Vagina (tissue), 2 donors: ENCODE data around the gene ANAPC5. TPM values are rescaled to one million over a fixed set of nuclear protein-coding genes. Genes with fewer than 3 reads are reported as not detected.

Experiments used
- DNase-seq, 2 donors: peaks; one replicate each; pipeline ENCODE4 v3.0.0-alpha.2; 2017; ENCODE audit errors: extremely low spot score in 2 of 2
- H3K27ac ChIP-seq: fragments of 200-600 bp; sonication (generic); one replicate; pipeline ENCODE4 v1.5.1; 2019
- H3K27me3 ChIP-seq: fragments of 200-600 bp; sonication (generic); one replicate; pipeline ENCODE4 v1.5.1; 2019
- H3K36me3 ChIP-seq, 2 donors: fragments of 200-600 bp; sonication (generic); one replicate each; pipeline ENCODE4 v1.5.1; 2017 to 2019
- H3K4me1 ChIP-seq: fragments of 200-600 bp; sonication (generic); one replicate; pipeline ENCODE4 v1.5.1; 2019
- H3K4me3 ChIP-seq, 2 donors: fragments of 200-600 bp; sonication (generic); 1 replicate in 1 of 2; 2 replicates in 1 of 2; pipeline ENCODE4 v1.5.1; 2016 to 2019
- H3K9me3 ChIP-seq: fragments of 200-600 bp; sonication (generic); one replicate; pipeline ENCODE4 v1.5.1; 2019
- CTCF ChIP-seq, 3 experiments: fragments of 450-650 bp in 2 of 3; fragments of 200-600 bp in 1 of 3; sonication (generic) in 1 of 3; IDR thresholded peaks; one replicate each; pipeline ENCODE4 v1.5.1; 2017 to 2019; ENCODE audit warnings: antibody characterized with exemption in 3 of 3, mild to moderate bottlenecking in 2 of 3, moderate library complexity in 2 of 3
- POLR2A ChIP-seq, 2 donors: fragments of 450-650 bp; IDR thresholded peaks; one replicate each; pipeline ENCODE4 v1.6.1; 2017; ENCODE audit warnings: antibody characterized with exemption in 2 of 2, mild to moderate bottlenecking in 2 of 2, moderate library complexity in 2 of 2
- POLR2AphosphoS5 ChIP-seq, 2 donors: sonication (generic); formaldehyde crosslinking; IDR thresholded peaks; one replicate each; pipeline ENCODE4 v1.9.0; 2017; ENCODE audit warnings: antibody characterized with exemption in 2 of 2, mild to moderate bottlenecking in 2 of 2, low read depth in 1 of 2; ENCODE audit not compliant: insufficient read depth in 1 of 2
- intact Hi-C: fragments of 100-400 bp; cut with DNase I; formaldehyde crosslinking; loops from one replicate; pipeline ENCODE4 v1.15.1; 2023
- total RNA-seq: library from RNA; depleted of rRNA; stranded (reverse); fragments of >200 nt; gene quantifications from one replicate; pipeline ENCODE4 v1.2.3, GENCODE V29; 2016

Gene ANAPC5
- total RNA-seq, 1 donor from 2014 or later = 143 TPM

GRCh38 chr12:121295746-121296617, 56.2 kb downstream of the ANAPC5 start:
- peaks cover 35% of the 10 kb centered on the region for H3K4me1 ChIP-seq
- intact Hi-C loops = no loop called here

GRCh38 chr12:121295116-121295745, 57.0 kb downstream of the ANAPC5 start:
- intact Hi-C loops = no loop called here
- TF ChIP-seq POLR2AphosphoS5 (IDR thresholded peaks at IDR 0.05; ENCODE audit: insufficient read depth in 1 of 2, low read depth in 1 of 2) (no peak), POLR2A (IDR thresholded peaks at IDR 0.05) (no peak), CTCF (IDR thresholded peaks at IDR 0.05) (no peak)
- DNase-seq = no peak
- Histone ChIP-seq H3K4me3 (peak overlapping the region; percentile 98 to 99), H3K36me3 (peaks cover 0 to 6% of the 10 kb centered on the region in 2 donors), H3K27ac (peak overlapping the region; percentile 96), H3K27me3 (no peaks in the 10 kb centered on the region), H3K9me3 (no peaks in the 10 kb centered on the region), H3K4me1 (peaks cover 37% of the 10 kb centered on the region)

More at GRCh38 chr12:121295746-121296617, 56.2 kb downstream of the ANAPC5 start:
- Histone ChIP-seq H3K9me3 (no peaks in the 10 kb centered on the region), H3K36me3 (peaks cover 0 to 6% of the 10 kb centered on the region in 2 donors), H3K27ac (peak overlapping the region; percentile 96), H3K27me3 (no peaks in the 10 kb centered on the region), H3K4me3 (peak overlapping the region; percentile 98 to 99)
- no peak for DNase-seq
- TF ChIP-seq CTCF (IDR thresholded peaks at IDR 0.05) (no peak), POLR2AphosphoS5 (IDR thresholded peaks at IDR 0.05; ENCODE audit: insufficient read depth in 1 of 2, low read depth in 1 of 2) (peak in 1 of 2 donors; percentile 28), POLR2A (IDR thresholded peaks at IDR 0.05) (peak in 1 of 2 donors; percentile 41)

GRCh38 chr12:121294151-121294889, 57.9 kb downstream of the ANAPC5 start:
- peaks cover 46% of the 10 kb centered on the region for H3K4me1 ChIP-seq
- intact Hi-C loops = loop anchor here (5.0 kb wide), 1 partner anchor 52 kb away; no protein-coding TSS in a partner anchor
- H3K4me3 ChIP-seq = no peak overlapping the region
- peaks cover 0 to 6% of the 10 kb centered on the region in 2 donors for H3K36me3 ChIP-seq
- TF ChIP-seq CTCF (IDR thresholded peaks at IDR 0.05) = no peak
- no peak for TF ChIP-seq POLR2A (IDR thresholded peaks at IDR 0.05)
- TF ChIP-seq POLR2AphosphoS5 (IDR thresholded peaks at IDR 0.05; ENCODE audit: insufficient read depth in 1 of 2, low read depth in 1 of 2) = no peak
- H3K27ac ChIP-seq = no peak overlapping the region
- no peaks in the 10 kb centered on the region for H3K9me3 ChIP-seq
- no peak for DNase-seq
- no peaks in the 10 kb centered on the region for H3K27me3 ChIP-seq

GRCh38 chr12:121293603-121294002, 58.6 kb downstream of the ANAPC5 start:
- H3K27ac ChIP-seq = no peak overlapping the region
- no peaks in the 10 kb centered on the region for H3K27me3 ChIP-seq
- no peak for DNase-seq
- intact Hi-C loops = loop anchor here (5.0 kb wide), 1 partner anchor 51 kb away; no protein-coding TSS in a partner anchor
- H3K9me3 ChIP-seq = no peaks in the 10 kb centered on the region
- no peak overlapping the region for H3K4me3 ChIP-seq
- TF ChIP-seq POLR2AphosphoS5 (IDR thresholded peaks at IDR 0.05; ENCODE audit: insufficient read depth in 1 of 2, low read depth in 1 of 2) = no peak
- TF ChIP-seq CTCF (IDR thresholded peaks at IDR 0.05) = no peak
- no peak for TF ChIP-seq POLR2A (IDR thresholded peaks at IDR 0.05)
- H3K4me1 ChIP-seq = peaks cover 52% of the 10 kb centered on the region
- H3K36me3 ChIP-seq = peaks cover 0 to 6% of the 10 kb centered on the region in 2 donors
